Trophoblast cell (in vitro differentiated cells and primary cell): ENCODE data around the gene NF2.

Source experiments
- DNase-seq, 2 donors: peaks; one replicate each; pipeline ENCODE4 v3.0.0-alpha.2; 2016
- H2AFZ ChIP-seq: 2 replicates; pipeline ENCODE4 v1.6.1; 2013; ENCODE audit warnings: low read length, moderate library complexity, mild to moderate bottlenecking; ENCODE audit not compliant: insufficient read depth, poor library complexity
- H2AK5ac ChIP-seq: 2 replicates; pipeline ENCODE4 v1.6.1; 2013; ENCODE audit warnings: mild to moderate bottlenecking, low read length
- H2BK120ac ChIP-seq: 2 replicates; pipeline ENCODE4 v1.6.1; 2013; ENCODE audit warnings: low read length, mild to moderate bottlenecking, moderate library complexity; ENCODE audit not compliant: insufficient read depth, poor library complexity
- H2BK12ac ChIP-seq: 2 replicates; pipeline ENCODE4 v1.6.1; 2013; ENCODE audit warnings: mild to moderate bottlenecking, low read length, moderate library complexity
- H2BK5ac ChIP-seq: 2 replicates; pipeline ENCODE4 v1.6.1; 2013; ENCODE audit warnings: low read length, low read depth, moderate library complexity, mild to moderate bottlenecking; ENCODE audit not compliant: poor library complexity
- H3K14ac ChIP-seq: 2 replicates; pipeline ENCODE4 v1.6.1; 2013; ENCODE audit warnings: mild to moderate bottlenecking, low read length
- H3K18ac ChIP-seq: 2 replicates; pipeline ENCODE4 v1.6.1; 2013; ENCODE audit warnings: mild to moderate bottlenecking, low read length
- H3K23ac ChIP-seq: 2 replicates; pipeline ENCODE4 v1.6.1; 2013; ENCODE audit warnings: low read length
- H3K27ac ChIP-seq: 2 replicates; pipeline ENCODE4 v1.5.1; 2013; ENCODE audit warnings: low read depth, mild to moderate bottlenecking, inconsistent platforms, low read length, moderate library complexity
- H3K27me3 ChIP-seq: 2 replicates; pipeline ENCODE4 v1.6.1; 2013; ENCODE audit warnings: inconsistent platforms, mild to moderate bottlenecking, low read length, moderate library complexity; ENCODE audit not compliant: insufficient read depth
- H3K36me3 ChIP-seq, 2 experiments: 1 replicate in 1 of 2; 2 replicates in 1 of 2; pipeline ENCODE4 v1.6.1; 2013; ENCODE audit warnings: low read length in 2 of 2, mild to moderate bottlenecking in 2 of 2, moderate library complexity in 1 of 2; ENCODE audit not compliant: insufficient read depth in 2 of 2, control insufficient read depth in 1 of 2
- H3K4ac ChIP-seq: 2 replicates; pipeline ENCODE4 v1.6.1; 2013; ENCODE audit warnings: low read depth, mild to moderate bottlenecking, low read length, moderate library complexity
- H3K4me1 ChIP-seq, 2 experiments: 1 replicate in 1 of 2; 2 replicates in 1 of 2; pipeline ENCODE4 v1.6.1; 2013; ENCODE audit warnings: low read length in 2 of 2, mild to moderate bottlenecking in 2 of 2, moderate library complexity in 1 of 2; ENCODE audit not compliant: insufficient read depth in 2 of 2, control insufficient read depth in 1 of 2
- H3K4me2 ChIP-seq: 2 replicates; pipeline ENCODE4 v1.6.1; 2013; ENCODE audit warnings: inconsistent platforms, mild to moderate bottlenecking, low read length, moderate library complexity
- H3K4me3 ChIP-seq: 2 replicates; pipeline ENCODE4 v1.5.1; 2013; ENCODE audit warnings: mild to moderate bottlenecking, low read depth, low read length, inconsistent platforms
- H3K79me1 ChIP-seq: one replicate; pipeline ENCODE4 v1.6.1; 2013; ENCODE audit warnings: low read length
- H3K79me2 ChIP-seq: 2 replicates; pipeline ENCODE4 v1.6.1; 2013; ENCODE audit warnings: low read length, mild to moderate bottlenecking; ENCODE audit not compliant: control insufficient read depth, insufficient read depth, poor library complexity
- H3K9ac ChIP-seq: 2 replicates; pipeline ENCODE4 v1.6.1; 2013; ENCODE audit warnings: mild to moderate bottlenecking, low read length
- H3K9me3 ChIP-seq: 2 replicates; pipeline ENCODE4 v1.6.1; 2013; ENCODE audit warnings: low read depth, mild to moderate bottlenecking, control low read depth, inconsistent platforms, low read length; ENCODE audit not compliant: insufficient read depth
- H4K12ac ChIP-seq: 2 replicates; pipeline ENCODE4 v1.6.1; 2013; ENCODE audit warnings: low read depth, mild to moderate bottlenecking, low read length, moderate library complexity
- H4K8ac ChIP-seq: 2 replicates; pipeline ENCODE4 v1.6.1; 2013; ENCODE audit warnings: low read depth, mild to moderate bottlenecking, low read length, moderate library complexity
- H4K91ac ChIP-seq: one replicate; pipeline ENCODE4 v1.6.1; 2013; ENCODE audit warnings: low read depth, mild to moderate bottlenecking, low read length, moderate library complexity
- WGBS: extraction: QIAGEN DNeasy Blood & Tissue Kit; methylation state at CpG from one replicate; pipeline ENCODE4 v1.1.7; 2013; ENCODE audit warnings: missing lambda C conversion rate; ENCODE audit not compliant: insufficient read length, insufficient coverage; ENCODE audit errors: extremely low coverage; 5-methylcytosine and 5-hydroxymethylcytosine counted together

Gene NF2

DNA sequence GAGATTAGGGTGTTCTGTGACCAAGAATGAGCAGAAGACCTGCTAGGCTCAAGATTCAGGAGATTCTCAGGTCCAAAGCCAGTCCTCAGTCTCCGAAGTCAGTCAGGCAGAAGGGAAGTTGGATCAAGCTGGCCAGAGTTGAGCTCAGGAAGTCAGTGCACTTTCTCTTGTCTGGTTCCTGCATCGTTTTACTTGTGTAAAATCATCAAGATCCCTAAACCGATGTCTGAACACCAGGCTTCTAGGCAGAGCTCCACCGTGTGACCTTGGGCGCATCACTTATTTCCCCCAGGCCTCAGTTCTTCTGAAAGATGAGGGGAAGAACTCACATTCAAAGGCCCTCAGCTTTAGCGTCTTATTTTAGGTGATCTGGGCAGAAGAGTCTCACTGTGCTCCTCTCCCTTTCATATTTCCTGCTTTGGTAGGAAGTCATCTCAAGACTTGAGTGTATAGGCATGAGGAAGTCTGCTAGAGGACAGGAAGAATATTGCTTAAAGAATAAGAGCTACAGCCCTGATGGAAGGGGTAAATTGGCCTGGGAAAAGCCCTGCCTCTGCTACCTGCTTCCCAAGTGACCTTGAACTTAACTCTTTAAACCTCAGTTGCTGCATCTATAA, 20.2 kb downstream of the NF2 start:
- H3K23ac ChIP-seq: no peak overlapping the region

DNA sequence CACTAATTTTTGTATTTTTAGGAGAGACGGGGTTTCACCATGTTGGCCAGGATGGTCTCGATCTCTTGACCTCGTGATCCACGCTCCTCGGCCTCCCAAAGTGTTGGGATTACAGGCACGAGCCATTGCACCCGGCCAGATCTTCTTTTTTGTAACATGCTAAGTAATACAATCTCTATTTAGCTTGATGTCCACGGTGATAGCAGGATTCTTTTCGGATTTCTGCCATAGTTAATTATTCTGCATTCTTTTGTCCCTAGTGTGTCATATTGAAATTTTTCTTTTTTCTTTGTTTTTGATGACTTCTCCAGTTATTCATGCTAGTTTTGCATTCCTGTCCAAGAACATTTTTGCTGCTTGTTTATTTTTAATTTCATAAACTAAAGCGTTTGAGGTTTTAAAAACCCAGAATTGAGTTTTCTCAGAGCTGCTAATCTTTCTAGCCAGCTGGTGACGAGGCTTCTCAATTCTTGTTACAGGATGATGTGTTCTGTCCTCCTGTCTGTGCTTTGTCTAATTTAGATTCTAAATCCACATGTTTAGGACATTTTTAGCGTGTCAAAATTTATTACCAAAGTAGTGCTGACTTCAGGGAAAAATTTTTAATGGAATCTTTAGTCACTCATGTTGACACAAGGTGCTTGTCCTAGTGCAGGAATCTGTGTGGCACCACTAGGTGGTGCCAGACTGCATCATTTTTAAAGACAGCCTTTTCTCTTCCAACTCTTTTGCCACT, 21.8 kb downstream of the NF2 start:
- Histone ChIP-seq H3K4me1 (peaks cover 3 to 6% of the 10 kb centered on the region in 2 experiments), H3K36me3 (no peaks in the 10 kb centered on the region), H4K12ac (no peak overlapping the region), H3K27ac (no peak overlapping the region), H3K9ac (no peak overlapping the region), H3K9me3 (no peaks in the 10 kb centered on the region), H3K79me1 (no peaks in the 10 kb centered on the region), H4K8ac (no peak overlapping the region), H2BK5ac (no peak overlapping the region), H2AFZ (no peak overlapping the region), H3K14ac (no peak overlapping the region), H3K4me2 (no peak overlapping the region), H3K18ac (no peak overlapping the region), H2BK120ac (no peak overlapping the region), H2BK12ac (no peak overlapping the region), H2AK5ac (no peak overlapping the region), H3K4me3 (no peak overlapping the region), H3K4ac (no peak overlapping the region), H3K79me2 (no peaks in the 10 kb centered on the region), H3K23ac (no peak overlapping the region), H3K27me3 (no peaks in the 10 kb centered on the region), H4K91ac (no peak overlapping the region)
- DNase-seq: peak; percentile 64 to 83
- WGBS: no CpG with 5 or more reads among the region's 12 CpGs

More for the DNA sequence above, 20.2 kb downstream of the NF2 start:
- Histone ChIP-seq H2AFZ (no peak overlapping the region), H3K4me2 (no peak overlapping the region), H2BK5ac (no peak overlapping the region), H2BK12ac (no peak overlapping the region), H3K27ac (no peak overlapping the region), H3K79me2 (no peaks in the 10 kb centered on the region), H2BK120ac (no peak overlapping the region), H4K12ac (no peak overlapping the region), H3K4ac (no peak overlapping the region), H3K4me1 (peaks cover 3 to 6% of the 10 kb centered on the region in 2 experiments), H3K79me1 (no peaks in the 10 kb centered on the region), H3K14ac (no peak overlapping the region), H3K36me3 (no peaks in the 10 kb centered on the region), H4K8ac (no peak overlapping the region), H3K18ac (no peak overlapping the region), H3K27me3 (no peaks in the 10 kb centered on the region), H3K9me3 (no peaks in the 10 kb centered on the region), H3K9ac (no peak overlapping the region), H2AK5ac (no peak overlapping the region), H3K4me3 (no peak overlapping the region), H4K91ac (no peak overlapping the region)
- no CpG with 5 or more reads among the region's 6 CpGs for WGBS
- DNase-seq: peak in 1 of 2 donors; percentile 3

DNA sequence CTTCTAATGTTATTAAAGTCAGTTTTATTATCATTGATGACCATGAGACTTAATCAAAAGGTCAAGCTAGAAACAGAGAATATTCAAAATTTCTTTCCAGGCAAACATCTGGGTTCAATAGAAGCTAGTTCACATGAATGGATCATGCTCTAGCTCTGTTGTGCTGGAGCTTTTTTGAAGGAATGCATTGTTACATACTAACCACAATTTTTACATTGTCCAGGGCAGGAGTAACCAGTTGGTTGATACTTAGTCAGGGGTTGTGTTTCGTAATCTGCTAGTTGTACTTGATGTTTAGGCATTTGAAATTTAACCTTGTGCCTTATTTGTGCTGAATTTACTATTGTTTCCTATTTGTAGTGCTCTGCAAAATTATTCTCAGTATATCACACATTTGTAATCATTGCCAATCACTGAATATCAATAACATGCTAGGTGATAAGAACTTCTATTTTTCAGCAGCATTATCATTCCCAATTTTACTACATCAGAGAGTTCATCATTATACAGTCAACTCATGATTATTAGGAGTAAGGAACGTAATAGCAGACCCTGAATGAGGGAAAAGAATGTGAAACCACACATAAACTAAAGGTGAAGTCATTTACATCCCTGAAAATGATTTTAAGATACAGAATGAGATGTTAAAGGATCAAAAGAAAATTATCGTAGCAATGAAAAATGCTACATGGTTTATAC, 23.2 kb downstream of the NF2 start:
- H2BK12ac ChIP-seq: no peak overlapping the region
- no peak overlapping the region for H4K8ac ChIP-seq
- WGBS: no CpG with 5 or more reads among the region's 3 CpGs
- peak; percentile 50 to 90 for DNase-seq
- H3K9me3 ChIP-seq: no peaks in the 10 kb centered on the region
- no peak overlapping the region for H3K23ac ChIP-seq
- H2AK5ac ChIP-seq: no peak overlapping the region
- peaks cover 2 to 5% of the 10 kb centered on the region in 2 experiments for H3K4me1 ChIP-seq
- no peak overlapping the region for H4K91ac ChIP-seq
- H3K27ac ChIP-seq: no peak overlapping the region
- H2AFZ ChIP-seq: no peak overlapping the region
- no peaks in the 10 kb centered on the region for H3K79me1 ChIP-seq
- no peaks in the 10 kb centered on the region for H3K79me2 ChIP-seq
- H2BK5ac ChIP-seq: no peak overlapping the region
- H3K4me2 ChIP-seq: no peak overlapping the region
- no peaks in the 10 kb centered on the region for H3K27me3 ChIP-seq
- H3K4ac ChIP-seq: no peak overlapping the region
- H3K14ac ChIP-seq: no peak overlapping the region
- no peak overlapping the region for H4K12ac ChIP-seq
- H3K18ac ChIP-seq: no peak overlapping the region
- H3K9ac ChIP-seq: no peak overlapping the region
- H3K36me3 ChIP-seq: no peaks in the 10 kb centered on the region
- no peak overlapping the region for H2BK120ac ChIP-seq
- H3K4me3 ChIP-seq: no peak overlapping the region

DNA sequence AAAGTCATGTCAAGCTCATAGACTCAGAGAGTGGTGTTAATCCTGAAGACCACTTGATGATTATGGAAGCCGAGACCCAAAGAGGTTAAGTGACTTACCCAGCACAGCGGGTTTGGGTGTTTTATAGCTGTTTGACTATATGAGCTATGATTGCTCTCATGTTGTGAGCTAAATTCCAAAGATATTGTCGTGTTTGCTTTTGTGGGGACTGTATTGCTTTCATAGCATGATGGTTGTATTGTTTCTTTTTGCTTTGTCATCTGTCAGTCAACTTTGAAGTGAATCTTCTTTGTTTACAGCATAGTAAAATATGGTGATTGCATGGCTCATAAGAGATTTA, 23.7 kb downstream of the NF2 start:
- Histone ChIP-seq H3K23ac (no peak overlapping the region), H4K12ac (no peak overlapping the region), H4K8ac (no peak overlapping the region), H3K18ac (no peak overlapping the region), H3K9ac (no peak overlapping the region), H2AK5ac (no peak overlapping the region), H3K27me3 (no peaks in the 10 kb centered on the region), H3K79me1 (no peaks in the 10 kb centered on the region), H3K14ac (no peak overlapping the region), H2BK12ac (no peak overlapping the region), H3K4me1 (peaks cover 0 to 3% of the 10 kb centered on the region in 2 experiments), H3K9me3 (no peaks in the 10 kb centered on the region), H3K27ac (no peak overlapping the region), H3K79me2 (no peaks in the 10 kb centered on the region), H3K4me3 (no peak overlapping the region), H2BK5ac (no peak overlapping the region), H4K91ac (no peak overlapping the region), H2BK120ac (no peak overlapping the region), H3K36me3 (no peaks in the 10 kb centered on the region), H2AFZ (no peak overlapping the region), H3K4me2 (no peak overlapping the region), H3K4ac (no peak overlapping the region)
- DNase-seq: no peak
- WGBS: no CpG with 5 or more reads among the region's 3 CpGs
